IMR-90 (cell line): ENCODE data around the gene SCGB1C2. TPM values are rescaled to one million over a fixed set of nuclear protein-coding genes. Genes with fewer than 3 reads are reported as not detected.

Source experiments
- ATAC-seq: fragments of 200-7000 bp; cut with Tn5 transposase; 2 replicates; pipeline ENCODE4 v1.9.1; 2020; ENCODE audit warnings: low read depth, mild to moderate bottlenecking, moderate library complexity
- BruUV-seq: library from RNA; stranded (reverse); fragments of 400-500 nt; replicated peaks from 2 replicates; lab custom pipeline; 2021; lab: Mats Ljungman, UMichigan
- CTCF ChIA-PET: fragments of 300-600 bp; formaldehyde crosslinking; extraction: SDS; loops from one replicate; lab custom pipeline; 2021; ENCODE audit warnings: antibody characterized with exemption; lab: Yijun Ruan, JAX
- POLR2A ChIA-PET: fragments of 300-600 bp; sonication (Branson Sonifier 250); formaldehyde crosslinking; loops from one replicate; lab custom pipeline; 2022; ENCODE audit warnings: antibody characterized with exemption; ENCODE audit not compliant: unreplicated experiment; lab: Charles Lee
- DNase-seq: peaks from one replicate; pipeline ENCODE4 v3.0.0; 2013
- H2AFZ ChIP-seq: replicated peaks from 2 replicates; pipeline ENCODE3; 2013; ENCODE audit warnings: low read length, mild to moderate bottlenecking; ENCODE audit not compliant: poor library complexity
- H2AK5ac ChIP-seq: 2 replicates; pipeline ENCODE4 v1.6.1; 2013; ENCODE audit warnings: low read depth, low read length, inconsistent platforms
- H2AK9ac ChIP-seq: replicated peaks from 2 replicates; pipeline ENCODE3; 2013; ENCODE audit warnings: mild to moderate bottlenecking, low read depth, low read length, moderate library complexity; ENCODE audit not compliant: poor library complexity
- H2BK120ac ChIP-seq: 2 replicates; pipeline ENCODE4 v1.6.1; 2013; ENCODE audit warnings: low read depth, low read length, inconsistent platforms
- H2BK15ac ChIP-seq: 3 replicates; pipeline ENCODE4 v1.6.1; 2013; ENCODE audit warnings: low read depth, low read length, inconsistent platforms
- H2BK20ac ChIP-seq: 2 replicates; pipeline ENCODE4 v1.6.1; 2013; ENCODE audit warnings: low read depth, mild to moderate bottlenecking, inconsistent platforms, low read length, moderate library complexity
- H2BK5ac ChIP-seq: 2 replicates; pipeline ENCODE4 v1.6.1; 2013; ENCODE audit warnings: mild to moderate bottlenecking, low read depth, low read length, inconsistent platforms; ENCODE audit not compliant: poor library complexity, severe bottlenecking
- H3K14ac ChIP-seq: replicated peaks from 2 replicates; pipeline ENCODE4 v1.6.1; 2013; ENCODE audit warnings: low read depth, low read length, inconsistent platforms
- H3K18ac ChIP-seq: 2 replicates; pipeline ENCODE4 v1.6.1; 2013; ENCODE audit warnings: low read depth, low read length, control low read depth
- H3K23ac ChIP-seq: 2 replicates; pipeline ENCODE4 v1.6.1; 2013; ENCODE audit warnings: low read depth, low read length, inconsistent platforms
- H3K27ac ChIP-seq: 2 replicates; pipeline ENCODE4 v1.5.1; 2013; ENCODE audit warnings: mild to moderate bottlenecking, control low read depth, low read length; ENCODE audit not compliant: insufficient read depth
- H3K27me3 ChIP-seq: 2 replicates; pipeline ENCODE4 v1.6.1; 2013; ENCODE audit warnings: low read length; ENCODE audit not compliant: control insufficient read depth, insufficient read depth
- H3K36me3 ChIP-seq: 2 replicates; pipeline ENCODE4 v1.6.1; 2013; ENCODE audit warnings: low read length, mixed read lengths; ENCODE audit not compliant: control insufficient read depth, insufficient read depth
- H3K4ac ChIP-seq: 2 replicates; pipeline ENCODE4 v1.6.1; 2013; ENCODE audit warnings: low read depth, low read length, inconsistent platforms
- H3K4me1 ChIP-seq: 2 replicates; pipeline ENCODE4 v1.6.1; 2013; ENCODE audit warnings: low read length, mixed read lengths; ENCODE audit not compliant: control insufficient read depth, insufficient read depth
- H3K4me2 ChIP-seq: 2 replicates; pipeline ENCODE4 v1.6.1; 2013; ENCODE audit warnings: low read depth, mild to moderate bottlenecking, control low read depth, low read length, moderate library complexity
- H3K4me3 ChIP-seq: 2 replicates; pipeline ENCODE4 v1.5.1; 2013; ENCODE audit warnings: low read depth, mild to moderate bottlenecking, control low read depth, low read length, moderate library complexity; ENCODE audit not compliant: insufficient read depth
- H3K56ac ChIP-seq: 2 replicates; pipeline ENCODE4 v1.6.1; 2013; ENCODE audit warnings: low read length, inconsistent platforms; ENCODE audit not compliant: insufficient read depth; ENCODE audit errors: extremely low read depth
- H3K79me1 ChIP-seq, 2 experiments: 2 replicates each; pipeline ENCODE4 v1.6.1; 2013; ENCODE audit warnings: low read length in 2 of 2, inconsistent platforms in 1 of 2, low read depth in 1 of 2
- H3K9ac ChIP-seq: 2 replicates; pipeline ENCODE4 v1.6.1; 2013; ENCODE audit warnings: low read depth, low read length, control low read depth
- H3K9me1 ChIP-seq: 2 replicates; pipeline ENCODE4 v1.6.1; 2013; ENCODE audit warnings: low read length, inconsistent platforms; ENCODE audit not compliant: insufficient read depth
- H3K9me3 ChIP-seq: 2 replicates; pipeline ENCODE4 v1.6.1; 2013; ENCODE audit warnings: low read length; ENCODE audit not compliant: control insufficient read depth, insufficient read depth
- H4K20me1 ChIP-seq: 2 replicates; pipeline ENCODE4 v1.6.1; 2013; ENCODE audit warnings: low read length, inconsistent platforms; ENCODE audit not compliant: insufficient read depth
- H4K5ac ChIP-seq: 2 replicates; pipeline ENCODE4 v1.6.1; 2013; ENCODE audit warnings: mild to moderate bottlenecking, low read depth, low read length, control low read depth
- H4K8ac ChIP-seq, 2 experiments: 2 replicates each; pipeline ENCODE4 v1.6.1; 2013; ENCODE audit warnings: low read depth in 2 of 2, low read length in 2 of 2, control low read depth in 1 of 2, inconsistent platforms in 1 of 2
- H4K91ac ChIP-seq: 2 replicates; pipeline ENCODE4 v1.6.1; 2013; ENCODE audit warnings: low read depth, low read length, inconsistent platforms; ENCODE audit not compliant: insufficient read depth
- BHLHE40 ChIP-seq: fragments of 150-350 bp; IDR thresholded peaks from 2 replicates; pipeline ENCODE4 v1.6.1; 2016; ENCODE audit warnings: mild to moderate bottlenecking, low read depth, low read length
- CEBPB ChIP-seq: IDR thresholded peaks from 2 replicates; pipeline ENCODE4 v1.6.1; 2012; ENCODE audit warnings: low read depth, low read length, improper control_type of control experiment
- CHD1 ChIP-seq: IDR thresholded peaks from 2 replicates; pipeline ENCODE4 v1.6.1; 2012; ENCODE audit warnings: low read depth, low read length, improper control_type of control experiment
- FOS ChIP-seq: fragments of 150-350 bp; IDR thresholded peaks from 2 replicates; pipeline ENCODE4 v1.6.1; 2016; ENCODE audit warnings: low read depth, low read length
- MAFK ChIP-seq: IDR thresholded peaks from 2 replicates; pipeline ENCODE4 v1.6.1; 2012; ENCODE audit warnings: low read depth, low read length, improper control_type of control experiment
- MAZ ChIP-seq: IDR thresholded peaks from 2 replicates; pipeline ENCODE4 v1.6.1; 2012; ENCODE audit warnings: low read depth, mild to moderate bottlenecking, low read length, improper control_type of control experiment, moderate library complexity, borderline replicate concordance
- MXI1 ChIP-seq: IDR thresholded peaks from 2 replicates; pipeline ENCODE4 v1.6.1; 2012; ENCODE audit warnings: low read depth, mild to moderate bottlenecking, low read length, moderate library complexity, borderline replicate concordance
- NFE2L2 ChIP-seq: fragments of 150-350 bp; IDR thresholded peaks from 2 replicates; pipeline ENCODE4 v1.6.1; 2016; ENCODE audit warnings: low read depth, mild to moderate bottlenecking, low read length
- POLR2A ChIP-seq: IDR thresholded peaks from 2 replicates; pipeline ENCODE4 v1.6.1; 2012; ENCODE audit warnings: mild to moderate bottlenecking, low read depth, low read length
- RAD21 ChIP-seq: IDR thresholded peaks from 2 replicates; pipeline ENCODE4 v1.6.1; 2012; ENCODE audit warnings: low read length, improper control_type of control experiment
- RCOR1 ChIP-seq: IDR thresholded peaks from 2 replicates; pipeline ENCODE4 v1.6.1; 2012; ENCODE audit warnings: mild to moderate bottlenecking, low read length, improper control_type of control experiment; ENCODE audit not compliant: insufficient replicate concordance
- RFX5 ChIP-seq: IDR thresholded peaks from 2 replicates; pipeline ENCODE4 v1.8.0; 2012; ENCODE audit warnings: low read depth, mild to moderate bottlenecking, low read length, moderate library complexity
- SMC3 ChIP-seq: fragments of 150-350 bp; IDR thresholded peaks from 2 replicates; pipeline ENCODE4 v1.6.1; 2016; ENCODE audit warnings: low read depth, mild to moderate bottlenecking, antibody characterized with exemption, low read length, moderate library complexity
- WGBS, 2 experiments: methylation state at CpG; one replicate each; pipeline versions ENCODE4 v1.1.5 to v1.1.7; 2013; ENCODE audit warnings: missing lambda C conversion rate in 2 of 2; ENCODE audit not compliant: insufficient read length in 1 of 2; ENCODE audit errors: extremely low coverage in 2 of 2; 5-methylcytosine and 5-hydroxymethylcytosine counted together
- dilution Hi-C: fragments of 300-500 bp; cut with HindIII; formaldehyde crosslinking; loops from one replicate; pipeline ENCODE4 v1.14.3; 2018; ENCODE audit warnings: low sequenced_read_pairs; ENCODE audit not compliant: unreplicated experiment
- in situ Hi-C: fragments of 300-500 bp; cut with MboI; formaldehyde crosslinking; loops from 3 replicates; pipeline ENCODE4 v1.14.3; 2019; ENCODE audit warnings: low sequenced_read_pairs, inconsistent platforms, mixed read lengths
- intact Hi-C: fragments of 100-400 bp; cut with micrococcal nuclease; formaldehyde crosslinking; loops from 2 replicates; pipeline ENCODE4 v1.10.0; 2022
- polyA plus RNA-seq, 3 experiments: library from polyadenylated mRNA; depleted of rRNA; stranded (reverse); fragments of >200 nt; gene quantifications; 2 replicates each; pipeline ENCODE4 v1.2.3, GENCODE V29; 2012; ENCODE audit warnings: low replicate concordance in 1 of 3
- total RNA-seq: library from RNA; depleted of rRNA; stranded (reverse); fragments of >200 nt; gene quantifications from 2 replicates; pipeline ENCODE4 v1.2.3, GENCODE V29; 2012
- TF ChIP-seq, protein P1 (sequence below): fragments of 150-350 bp; IDR thresholded peaks from 2 replicates; pipeline ENCODE4 v1.6.1; 2017; ENCODE audit warnings: mild to moderate bottlenecking, antibody characterized with exemption, low read length, low read depth
- TF ChIP-seq, protein P2 (sequence below): fragments of 150-350 bp; IDR thresholded peaks from 2 replicates; pipeline ENCODE4 v1.6.1; 2016; ENCODE audit warnings: low read depth, mild to moderate bottlenecking, low read length, moderate library complexity, borderline replicate concordance
- TF ChIP-seq, protein P3 (sequence below): conservative IDR thresholded peaks from 2 replicates; pipeline ENCODE4 v1.5.1; 2012; ENCODE audit warnings: mild to moderate bottlenecking, low read depth, low read length, improper control_type of control experiment

SCGB1C2 gene
- total and polyA plus RNA-seq, 2 of the 4 experiments (the other 2 are of a cell fraction), result not detected

DNA sequence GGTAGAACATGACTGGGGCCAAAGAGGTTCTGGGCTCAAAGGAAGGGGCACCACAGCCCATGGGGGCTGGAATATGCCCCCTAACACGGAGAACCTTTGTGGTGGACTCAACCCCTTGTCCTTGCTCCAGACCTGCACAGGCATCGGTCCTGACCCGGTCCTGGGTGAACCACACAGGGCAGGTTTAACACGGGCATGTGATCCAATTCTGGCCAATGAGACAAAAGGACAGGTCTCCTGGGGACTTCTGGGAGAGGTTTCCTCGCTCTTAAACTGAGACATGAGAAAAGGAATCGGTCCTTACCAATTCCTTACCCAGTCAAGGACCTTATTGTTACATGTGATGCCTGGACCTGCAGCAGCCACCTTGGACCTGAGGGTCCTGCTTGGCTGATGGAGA, 40.4 kb downstream of the SCGB1C2 start:
- no peak overlapping the region for H3K4me3 ChIP-seq
- H3K27me3 ChIP-seq, result peaks cover 66% of the 10 kb centered on the region
- H3K79me1 ChIP-seq, result no peaks in the 10 kb centered on the region
- dilution Hi-C loops, result no loop called here
- no peaks in the 10 kb centered on the region for H3K9me1 ChIP-seq
- no peak overlapping the region for H4K8ac ChIP-seq
- no peak overlapping the region for H3K56ac ChIP-seq
- no peak for TF ChIP-seq RCOR1
- no peak for TF ChIP-seq MAFK
- TF ChIP-seq NFE2L2, result no peak
- TF ChIP-seq, protein P1, sequence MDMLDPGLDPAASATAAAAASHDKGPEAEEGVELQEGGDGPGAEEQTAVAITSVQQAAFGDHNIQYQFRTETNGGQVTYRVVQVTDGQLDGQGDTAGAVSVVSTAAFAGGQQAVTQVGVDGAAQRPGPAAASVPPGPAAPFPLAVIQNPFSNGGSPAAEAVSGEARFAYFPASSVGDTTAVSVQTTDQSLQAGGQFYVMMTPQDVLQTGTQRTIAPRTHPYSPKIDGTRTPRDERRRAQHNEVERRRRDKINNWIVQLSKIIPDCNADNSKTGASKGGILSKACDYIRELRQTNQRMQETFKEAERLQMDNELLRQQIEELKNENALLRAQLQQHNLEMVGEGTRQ, result no peak
- no peak for TF ChIP-seq BHLHE40
- TF ChIP-seq, protein P2, sequence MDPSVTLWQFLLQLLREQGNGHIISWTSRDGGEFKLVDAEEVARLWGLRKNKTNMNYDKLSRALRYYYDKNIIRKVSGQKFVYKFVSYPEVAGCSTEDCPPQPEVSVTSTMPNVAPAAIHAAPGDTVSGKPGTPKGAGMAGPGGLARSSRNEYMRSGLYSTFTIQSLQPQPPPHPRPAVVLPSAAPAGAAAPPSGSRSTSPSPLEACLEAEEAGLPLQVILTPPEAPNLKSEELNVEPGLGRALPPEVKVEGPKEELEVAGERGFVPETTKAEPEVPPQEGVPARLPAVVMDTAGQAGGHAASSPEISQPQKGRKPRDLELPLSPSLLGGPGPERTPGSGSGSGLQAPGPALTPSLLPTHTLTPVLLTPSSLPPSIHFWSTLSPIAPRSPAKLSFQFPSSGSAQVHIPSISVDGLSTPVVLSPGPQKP, result no peak
- no peak for TF ChIP-seq MAZ
- TF ChIP-seq, protein P3, sequence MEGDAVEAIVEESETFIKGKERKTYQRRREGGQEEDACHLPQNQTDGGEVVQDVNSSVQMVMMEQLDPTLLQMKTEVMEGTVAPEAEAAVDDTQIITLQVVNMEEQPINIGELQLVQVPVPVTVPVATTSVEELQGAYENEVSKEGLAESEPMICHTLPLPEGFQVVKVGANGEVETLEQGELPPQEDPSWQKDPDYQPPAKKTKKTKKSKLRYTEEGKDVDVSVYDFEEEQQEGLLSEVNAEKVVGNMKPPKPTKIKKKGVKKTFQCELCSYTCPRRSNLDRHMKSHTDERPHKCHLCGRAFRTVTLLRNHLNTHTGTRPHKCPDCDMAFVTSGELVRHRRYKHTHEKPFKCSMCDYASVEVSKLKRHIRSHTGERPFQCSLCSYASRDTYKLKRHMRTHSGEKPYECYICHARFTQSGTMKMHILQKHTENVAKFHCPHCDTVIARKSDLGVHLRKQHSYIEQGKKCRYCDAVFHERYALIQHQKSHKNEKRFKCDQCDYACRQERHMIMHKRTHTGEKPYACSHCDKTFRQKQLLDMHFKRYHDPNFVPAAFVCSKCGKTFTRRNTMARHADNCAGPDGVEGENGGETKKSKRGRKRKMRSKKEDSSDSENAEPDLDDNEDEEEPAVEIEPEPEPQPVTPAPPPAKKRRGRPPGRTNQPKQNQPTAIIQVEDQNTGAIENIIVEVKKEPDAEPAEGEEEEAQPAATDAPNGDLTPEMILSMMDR, result no peak
- TF ChIP-seq CEBPB, result no peak
- no peak for TF ChIP-seq MXI1
- TF ChIP-seq RFX5, result no peak
- no peak for TF ChIP-seq RAD21
- TF ChIP-seq POLR2A, result no peak
- no peak for TF ChIP-seq SMC3
- no peak for TF ChIP-seq CHD1
- no peak for TF ChIP-seq FOS
- no peak overlapping the region for H3K14ac ChIP-seq
- H3K23ac ChIP-seq, result no peak overlapping the region
- DNase-seq (no peak), ATAC-seq (no peak)
- no peak overlapping the region for H3K27ac ChIP-seq
- no peak overlapping the region for H2AFZ ChIP-seq
- H3K36me3 ChIP-seq, result no peaks in the 10 kb centered on the region
- no peaks in the 10 kb centered on the region for H3K9me3 ChIP-seq
- H2AK9ac ChIP-seq, result no peak overlapping the region
- in situ Hi-C loops, result no loop called here
- no peak overlapping the region for H3K18ac ChIP-seq
- no TSS peak for BruUV-seq
- POLR2A ChIA-PET, result no interaction called here
- WGBS, 2 experiments, result 50% methylated on average over 1 of the region's 6 CpGs; no CpG with 5 or more reads in 1 of the 2 experiments
- no peaks in the 10 kb centered on the region for H4K20me1 ChIP-seq
- no peak overlapping the region for H4K91ac ChIP-seq
- no peaks in the 10 kb centered on the region for H3K4me1 ChIP-seq
- no peak overlapping the region for H3K4me2 ChIP-seq
- H3K9ac ChIP-seq, result no peak overlapping the region
- CTCF ChIA-PET, result no interaction called here
- intact Hi-C loops, result no loop called here
- H2BK120ac ChIP-seq, result no peak overlapping the region
- H2BK15ac ChIP-seq, result no peak overlapping the region
- H2BK20ac ChIP-seq, result no peak overlapping the region
- H2AK5ac ChIP-seq, result no peak overlapping the region
- no peak overlapping the region for H3K4ac ChIP-seq
- H4K5ac ChIP-seq, result no peak overlapping the region
- H2BK5ac ChIP-seq, result no peak overlapping the region
